Adipocyte (in vitro differentiated cells): ENCODE data around the gene ENTPD2.

Experiments
- DNase-seq: peaks from one replicate; pipeline ENCODE4 v3.0.0-alpha.2; 2015; ENCODE audit warnings: low read depth
- H3K27me3 ChIP-seq: replicated peaks from 2 replicates; pipeline ENCODE4 v1.7.0; 2013; ENCODE audit warnings: mild to moderate bottlenecking, low read length, moderate library complexity; ENCODE audit not compliant: control insufficient read depth, insufficient read depth
- H3K36me3 ChIP-seq: 2 replicates; pipeline ENCODE4 v1.7.0; 2013; ENCODE audit warnings: low read length, mild to moderate bottlenecking, moderate library complexity; ENCODE audit not compliant: control insufficient read depth, insufficient read depth, severe bottlenecking
- H3K4me1 ChIP-seq: 2 replicates; pipeline ENCODE4 v1.7.0; 2013; ENCODE audit warnings: mild to moderate bottlenecking, low read length, moderate library complexity; ENCODE audit not compliant: control insufficient read depth, insufficient read depth
- H3K4me3 ChIP-seq: 2 replicates; pipeline ENCODE4 v1.7.0; 2013; ENCODE audit warnings: mild to moderate bottlenecking, low read length, moderate library complexity
- H3K9ac ChIP-seq: 2 replicates; pipeline ENCODE4 v1.7.0; 2013; ENCODE audit warnings: mild to moderate bottlenecking, low read length, moderate library complexity
- H3K9me3 ChIP-seq: 2 replicates; pipeline ENCODE4 v1.7.0; 2013; ENCODE audit warnings: mild to moderate bottlenecking, low read length, moderate library complexity; ENCODE audit not compliant: control insufficient read depth

Gene ENTPD2

GRCh38 chr9:137086531-137087408 lies 32.9 kb upstream of the ENTPD2 start, which contains the start of gene MAN1B1:
Gene MAN1B1 (plus strand): TSS chr9:137086985. CDS start chr9:137087000, 15 bp downstream.
- Histone ChIP-seq H3K36me3 (peaks cover 22% of the 10 kb centered on the region), H3K4me1 (peaks cover 38% of the 10 kb centered on the region), H3K27me3 (no peaks in the 10 kb centered on the region), H3K4me3 (peak within 1 kb of the TSS; percentile 84), H3K9ac (peak within 1 kb of the TSS; percentile 92), H3K9me3 (no peaks in the 10 kb centered on the region)
- DNase-seq = peak; percentile 99

- H3K9me3 ChIP-seq = no peaks in the 10 kb centered on the region
Measured at GRCh38 chr9:137085920-137086530, 32.2 kb upstream of the ENTPD2 start.

GRCh38 chr9:137084526-137084925 lies 30.7 kb upstream of the ENTPD2 start:
- no peak for DNase-seq
- Histone ChIP-seq H3K36me3 (peaks cover 27% of the 10 kb centered on the region), H3K27me3 (no peaks in the 10 kb centered on the region), H3K4me1 (peaks cover 38% of the 10 kb centered on the region), H3K4me3 (no peak overlapping the region), H3K9ac (no peak overlapping the region), H3K9me3 (no peaks in the 10 kb centered on the region)

More at GRCh38 chr9:137085920-137086530, 32.2 kb upstream of the ENTPD2 start:
- peak overlapping the region; percentile 92 for H3K9ac ChIP-seq
- DNase-seq = peak; percentile 77
- peaks cover 38% of the 10 kb centered on the region for H3K4me1 ChIP-seq
- H3K4me3 ChIP-seq = peak overlapping the region; percentile 84
- H3K36me3 ChIP-seq = peaks cover 22% of the 10 kb centered on the region
- no peaks in the 10 kb centered on the region for H3K27me3 ChIP-seq

GRCh38 chr9:137083394-137084004 lies 29.6 kb upstream of the ENTPD2 start:
- Histone ChIP-seq H3K4me3 (peak overlapping the region; percentile 26), H3K9me3 (no peaks in the 10 kb centered on the region), H3K9ac (peak overlapping the region; percentile 72), H3K36me3 (peaks cover 27% of the 10 kb centered on the region), H3K27me3 (no peaks in the 10 kb centered on the region), H3K4me1 (peaks cover 40% of the 10 kb centered on the region)
- DNase-seq = peak; percentile 95

- Histone ChIP-seq H3K4me1 (peaks cover 44% of the 10 kb centered on the region), H3K36me3 (peaks cover 27% of the 10 kb centered on the region), H3K9me3 (no peaks in the 10 kb centered on the region), H3K9ac (peak overlapping the region; percentile 64), H3K27me3 (no peaks in the 10 kb centered on the region), H3K4me3 (no peak overlapping the region)
- DNase-seq = no peak
Measured at GRCh38 chr9:137082925-137083290, 29.0 kb upstream of the ENTPD2 start.

- H3K4me1 ChIP-seq = peaks cover 40% of the 10 kb centered on the region
- no peaks in the 10 kb centered on the region for H3K27me3 ChIP-seq
- peak overlapping the region; percentile 64 for H3K9ac ChIP-seq
- no peak overlapping the region for H3K4me3 ChIP-seq
- DNase-seq = no peak
- no peaks in the 10 kb centered on the region for H3K9me3 ChIP-seq
- peaks cover 27% of the 10 kb centered on the region for H3K36me3 ChIP-seq
Measured at GRCh38 chr9:137082222-137082924, 28.5 kb upstream of the ENTPD2 start.

- Histone ChIP-seq H3K4me1 (peaks cover 33% of the 10 kb centered on the region), H3K36me3 (peaks cover 27% of the 10 kb centered on the region), H3K4me3 (no peak overlapping the region), H3K27me3 (no peaks in the 10 kb centered on the region), H3K9ac (no peak overlapping the region), H3K9me3 (no peaks in the 10 kb centered on the region)
- no peak for DNase-seq
Measured at GRCh38 chr9:137080260-137081122, 26.6 kb upstream of the ENTPD2 start.

GRCh38 chr9:137079401-137079787 lies 25.5 kb upstream of the ENTPD2 start:
- H3K27me3 ChIP-seq = no peaks in the 10 kb centered on the region
- no peak for DNase-seq
- no peak overlapping the region for H3K4me3 ChIP-seq
- no peaks in the 10 kb centered on the region for H3K9me3 ChIP-seq
- peaks cover 24% of the 10 kb centered on the region for H3K4me1 ChIP-seq
- no peak overlapping the region for H3K9ac ChIP-seq
- peaks cover 27% of the 10 kb centered on the region for H3K36me3 ChIP-seq

- no peak for DNase-seq
- peak overlapping the region; percentile 84 for H3K9ac ChIP-seq
- H3K9me3 ChIP-seq = no peaks in the 10 kb centered on the region
- H3K4me3 ChIP-seq = peak overlapping the region; percentile 81
- no peaks in the 10 kb centered on the region for H3K27me3 ChIP-seq
- H3K4me1 ChIP-seq = peaks cover 19% of the 10 kb centered on the region
- H3K36me3 ChIP-seq = peaks cover 27% of the 10 kb centered on the region
Measured at GRCh38 chr9:137078701-137079400, 25.0 kb upstream of the ENTPD2 start.
